ENCODE measurements around the gene TSC1.

Gene TSC1

DNA sequence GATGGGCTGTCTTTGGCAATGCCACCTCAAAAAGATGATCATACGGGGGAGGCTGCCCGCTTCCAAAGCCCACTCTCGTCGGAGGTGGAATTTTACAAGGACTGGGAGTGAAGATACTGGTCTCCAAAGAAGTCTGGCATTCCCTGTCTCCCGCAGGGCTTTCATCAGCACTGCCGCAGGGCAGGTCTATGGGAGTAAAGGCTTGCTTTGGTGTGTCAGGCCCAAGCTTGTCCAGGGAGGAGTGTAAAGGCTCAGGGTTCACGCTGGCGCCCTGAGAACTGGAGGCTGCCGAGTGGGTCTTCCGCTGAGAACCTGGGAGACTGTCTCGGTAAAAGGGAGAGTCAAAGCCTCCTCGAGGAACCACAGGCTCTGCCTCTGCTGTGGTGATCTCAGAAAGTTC lies 38.7 kb downstream of the TSC1 start:
- Histone ChIP-seq H3K36me3 (ENCODE audit: control insufficient read depth, insufficient read depth, low read length) (peaks cover 6% of the 10 kb centered on the region; the same call in 1 of the 2 replicates), H3K27me3 (ENCODE audit: control insufficient read depth, insufficient read depth, low read length) (no peaks in the 10 kb centered on the region), H3K27ac (ENCODE audit: low read length) (no peak overlapping the region), H3K4me1 (ENCODE audit: control insufficient read depth, insufficient read depth, low read length) (peaks cover 5% of the 10 kb centered on the region; the same call in 1 of the 2 replicates), H3K4me3 (ENCODE audit: low read length) (no peak overlapping the region), H3K9me3 (ENCODE audit: control insufficient read depth, insufficient read depth, low read length) (no peaks in the 10 kb centered on the region)
- WGBS (ENCODE audit: insufficient coverage, insufficient read length): no CpG with 5 or more reads among the region's 12 CpGs
- no peak for DNase-seq (ENCODE audit: low read depth, low spot score)

DNA sequence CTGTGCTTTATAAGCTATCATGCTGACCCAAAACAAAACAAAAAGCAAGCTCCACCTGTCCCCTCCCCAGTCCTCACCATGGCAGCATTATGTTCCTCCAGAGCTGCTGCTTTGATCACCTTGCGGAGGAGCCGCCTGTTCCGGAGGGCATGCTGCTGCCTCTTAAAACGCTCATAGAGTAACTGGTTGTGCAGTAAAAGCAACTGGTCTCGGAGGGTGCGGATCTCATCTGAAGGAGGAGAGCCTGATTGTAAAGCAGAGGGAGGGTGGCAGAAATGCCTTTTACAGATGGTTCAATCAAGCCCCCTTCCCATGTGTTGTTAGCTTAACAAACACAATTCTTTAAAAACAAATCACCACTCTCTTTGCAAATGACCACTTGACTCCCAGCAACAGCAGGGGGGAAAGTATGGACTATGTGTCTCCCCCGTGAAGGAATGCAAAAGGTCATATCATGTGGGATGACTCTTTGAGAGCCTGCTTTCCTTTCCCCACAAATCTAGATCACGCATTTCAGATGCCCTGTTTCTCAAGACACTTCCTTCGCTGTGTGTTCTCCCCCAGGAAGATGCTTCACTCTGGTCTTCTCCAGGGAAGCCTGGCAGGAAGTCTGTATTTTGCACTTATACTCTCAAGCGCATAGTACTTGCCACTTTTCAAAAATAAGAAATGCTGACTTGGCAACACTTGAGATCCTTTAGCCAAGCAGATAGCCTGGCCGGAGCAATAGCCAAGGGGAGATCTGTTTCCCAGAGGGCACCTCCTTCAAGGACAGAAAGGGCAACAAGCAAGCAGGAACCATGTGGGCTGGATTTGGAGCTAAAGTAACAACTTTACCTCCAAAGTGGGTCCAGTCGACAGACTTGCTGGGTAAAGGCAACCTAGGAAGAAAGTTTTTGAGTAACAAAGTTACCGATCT lies 40.6 kb downstream of the TSC1 start:
- peaks cover 3% of the 10 kb centered on the region; the same call in 1 of the 2 replicates for H3K36me3 ChIP-seq (ENCODE audit: control insufficient read depth, insufficient read depth, low read length)

DNA sequence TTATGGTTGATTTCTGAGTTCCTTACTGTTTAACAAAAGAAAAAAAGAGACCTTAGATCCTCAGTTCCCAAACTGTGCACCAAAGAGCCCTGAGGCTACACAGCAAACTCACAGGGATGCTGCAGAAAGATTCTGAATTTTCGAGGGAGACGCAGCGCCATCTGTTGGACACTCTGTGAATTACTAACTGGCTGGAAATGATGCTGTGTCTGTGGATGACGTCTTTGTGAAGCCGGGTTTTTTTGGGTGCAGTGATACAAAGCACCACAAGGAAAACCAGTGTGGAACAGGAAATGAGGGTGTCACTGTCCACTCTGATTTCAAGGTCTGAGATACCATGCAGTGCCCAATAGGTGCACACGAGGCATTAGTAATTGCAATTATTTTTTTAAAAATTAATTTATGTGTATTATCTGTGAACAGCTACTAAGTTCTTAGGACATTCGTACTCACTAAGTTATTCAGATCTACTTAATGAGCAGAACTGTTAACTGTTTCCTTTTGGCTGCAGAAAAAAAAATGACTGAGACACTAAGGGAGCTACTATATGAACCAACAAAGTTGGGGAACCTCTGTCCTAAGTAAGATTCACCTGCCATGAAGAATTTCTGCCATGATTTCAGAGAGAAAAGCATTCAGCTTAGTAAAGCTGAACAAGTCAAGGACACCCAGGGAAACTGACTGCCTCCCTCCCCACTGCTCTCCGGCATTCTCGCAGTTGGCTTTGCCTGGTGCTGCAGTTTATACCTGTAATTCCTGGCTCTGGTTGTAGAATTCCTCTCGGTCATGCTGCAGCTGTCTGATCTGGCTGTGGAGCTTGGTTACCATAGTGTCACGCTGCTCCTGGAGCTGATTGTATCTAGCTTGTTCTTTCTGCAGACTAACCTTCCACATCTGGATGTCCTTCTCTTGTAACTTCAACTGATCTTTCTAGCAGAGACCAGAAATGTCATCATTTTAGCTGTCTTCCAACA lies 42.3 kb downstream of the TSC1 start:
- Histone ChIP-seq H3K36me3 (ENCODE audit: control insufficient read depth, insufficient read depth, low read length) (peaks cover 3% of the 10 kb centered on the region; the same call in 1 of the 2 replicates), H3K4me1 (ENCODE audit: control insufficient read depth, insufficient read depth, low read length) (peaks cover 5% of the 10 kb centered on the region; the same call in 1 of the 2 replicates), H3K27me3 (ENCODE audit: control insufficient read depth, insufficient read depth, low read length) (no peaks in the 10 kb centered on the region), H3K9me3 (ENCODE audit: control insufficient read depth, insufficient read depth, low read length) (no peaks in the 10 kb centered on the region), H3K4me3 (ENCODE audit: low read length) (no peak overlapping the region), H3K27ac (ENCODE audit: low read length) (no peak overlapping the region)
- no CpG with 5 or more reads among the region's 11 CpGs for WGBS (ENCODE audit: insufficient coverage, insufficient read length)
- peak; percentile 78 for DNase-seq (ENCODE audit: low read depth, low spot score)

More for the DNA sequence above, 40.6 kb downstream of the TSC1 start:
- no peaks in the 10 kb centered on the region for H3K9me3 ChIP-seq (ENCODE audit: control insufficient read depth, insufficient read depth, low read length)
- no peak overlapping the region for H3K4me3 ChIP-seq (ENCODE audit: low read length)
- H3K27ac ChIP-seq (ENCODE audit: low read length): no peak overlapping the region
- WGBS (ENCODE audit: insufficient coverage, insufficient read length): no CpG with 5 or more reads among the region's 13 CpGs
- H3K27me3 ChIP-seq (ENCODE audit: control insufficient read depth, insufficient read depth, low read length): no peaks in the 10 kb centered on the region
- DNase-seq (ENCODE audit: low read depth, low spot score): no peak
- peaks cover 5% of the 10 kb centered on the region; the same call in 1 of the 2 replicates for H3K4me1 ChIP-seq (ENCODE audit: control insufficient read depth, insufficient read depth, low read length)

DNA sequence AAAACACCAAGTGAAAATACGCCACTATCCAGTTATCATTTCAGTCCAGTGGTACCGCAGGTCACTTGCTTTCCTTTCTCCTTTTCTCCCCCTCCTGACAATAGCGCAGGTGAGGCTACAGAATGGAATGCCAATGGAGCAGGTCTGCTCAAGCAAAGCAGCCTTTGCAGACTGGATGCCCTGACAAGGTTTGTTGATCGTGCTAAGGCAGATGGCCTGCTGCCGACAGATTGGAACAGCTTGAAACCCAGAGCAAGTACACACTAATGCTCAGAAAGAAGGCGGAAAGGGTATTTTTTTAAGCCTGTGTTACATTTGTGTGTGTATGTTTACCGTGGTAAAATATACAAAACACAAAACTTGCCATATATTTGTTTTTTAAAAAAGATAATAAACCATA lies 46.4 kb downstream of the TSC1 start:
- no CpG with 5 or more reads among the region's 7 CpGs for WGBS (ENCODE audit: insufficient coverage, insufficient read length)
- DNase-seq (ENCODE audit: low read depth, low spot score): no peak
- Histone ChIP-seq H3K36me3 (ENCODE audit: control insufficient read depth, insufficient read depth, low read length) (peaks cover 10% of the 10 kb centered on the region; the same call in 1 of the 2 replicates), H3K27ac (ENCODE audit: low read length) (no peak overlapping the region), H3K4me1 (ENCODE audit: control insufficient read depth, insufficient read depth, low read length) (no peaks in the 10 kb centered on the region), H3K4me3 (ENCODE audit: low read length) (no peak overlapping the region), H3K27me3 (ENCODE audit: control insufficient read depth, insufficient read depth, low read length) (no peaks in the 10 kb centered on the region), H3K9me3 (ENCODE audit: control insufficient read depth, insufficient read depth, low read length) (no peaks in the 10 kb centered on the region)

DNA sequence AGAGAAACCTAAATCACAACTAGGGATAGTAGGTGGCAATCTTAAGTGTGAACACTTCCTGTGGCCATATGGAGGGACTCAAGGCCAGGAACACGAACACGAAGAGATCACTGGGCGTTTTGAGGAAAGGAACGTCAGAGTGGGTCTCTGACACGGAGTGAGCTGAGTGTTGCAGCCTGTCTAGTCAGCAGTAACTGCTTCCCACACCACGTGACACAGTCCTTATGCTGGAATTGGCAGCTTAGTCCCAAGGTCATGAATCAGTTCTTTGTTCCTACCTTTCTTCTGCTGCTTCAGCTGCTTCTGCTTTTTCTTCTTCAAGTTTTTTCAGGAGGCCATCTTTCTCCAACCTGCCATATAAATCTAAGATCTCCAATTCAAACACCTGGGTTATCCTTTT lies 47.5 kb downstream of the TSC1 start:
- peaks cover 7% of the 10 kb centered on the region; the same call in 1 of the 2 replicates for H3K36me3 ChIP-seq (ENCODE audit: control insufficient read depth, insufficient read depth, low read length)
- WGBS (ENCODE audit: insufficient coverage, insufficient read length): no CpG with 5 or more reads among the region's 6 CpGs
- H3K4me3 ChIP-seq (ENCODE audit: low read length): no peak overlapping the region
- no peak for DNase-seq (ENCODE audit: low read depth, low spot score)
- no peaks in the 10 kb centered on the region for H3K27me3 ChIP-seq (ENCODE audit: control insufficient read depth, insufficient read depth, low read length)
- no peaks in the 10 kb centered on the region; the same call in 1 of the 2 replicates for H3K4me1 ChIP-seq (ENCODE audit: control insufficient read depth, insufficient read depth, low read length)
- H3K9me3 ChIP-seq (ENCODE audit: control insufficient read depth, insufficient read depth, low read length): no peaks in the 10 kb centered on the region
- no peak overlapping the region for H3K27ac ChIP-seq (ENCODE audit: low read length)

DNA sequence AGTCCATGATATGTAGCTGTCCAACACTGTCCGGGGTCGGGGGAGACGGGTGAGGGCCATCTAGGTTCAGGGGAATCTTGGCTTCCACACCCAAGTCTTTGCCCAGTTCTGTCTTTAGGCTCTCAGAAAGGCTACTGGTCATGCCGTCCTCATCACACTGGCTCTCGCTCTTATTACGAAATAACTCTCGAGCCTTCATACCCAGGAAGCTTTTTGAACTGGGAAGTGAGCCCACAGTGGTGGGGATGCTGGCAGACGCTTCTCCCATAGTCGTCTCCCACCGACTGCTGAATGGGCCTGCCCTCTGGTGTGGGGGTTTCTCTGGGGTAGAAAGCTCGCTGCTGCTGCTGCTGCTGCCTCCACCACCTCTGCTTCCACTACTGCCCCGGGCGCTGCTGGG lies 48.2 kb downstream of the TSC1 start:
- Histone ChIP-seq H3K9me3 (ENCODE audit: control insufficient read depth, insufficient read depth, low read length) (no peaks in the 10 kb centered on the region), H3K27ac (ENCODE audit: low read length) (no peak overlapping the region), H3K36me3 (ENCODE audit: control insufficient read depth, insufficient read depth, low read length) (peaks cover 7% of the 10 kb centered on the region; the same call in 1 of the 2 replicates), H3K4me3 (ENCODE audit: low read length) (no peak overlapping the region), H3K4me1 (ENCODE audit: control insufficient read depth, insufficient read depth, low read length) (no peaks in the 10 kb centered on the region; the same call in 1 of the 2 replicates), H3K27me3 (ENCODE audit: control insufficient read depth, insufficient read depth, low read length) (no peaks in the 10 kb centered on the region)
- WGBS (ENCODE audit: insufficient coverage, insufficient read length): no CpG with 5 or more reads among the region's 13 CpGs
- DNase-seq (ENCODE audit: low read depth, low spot score): no peak

DNA sequence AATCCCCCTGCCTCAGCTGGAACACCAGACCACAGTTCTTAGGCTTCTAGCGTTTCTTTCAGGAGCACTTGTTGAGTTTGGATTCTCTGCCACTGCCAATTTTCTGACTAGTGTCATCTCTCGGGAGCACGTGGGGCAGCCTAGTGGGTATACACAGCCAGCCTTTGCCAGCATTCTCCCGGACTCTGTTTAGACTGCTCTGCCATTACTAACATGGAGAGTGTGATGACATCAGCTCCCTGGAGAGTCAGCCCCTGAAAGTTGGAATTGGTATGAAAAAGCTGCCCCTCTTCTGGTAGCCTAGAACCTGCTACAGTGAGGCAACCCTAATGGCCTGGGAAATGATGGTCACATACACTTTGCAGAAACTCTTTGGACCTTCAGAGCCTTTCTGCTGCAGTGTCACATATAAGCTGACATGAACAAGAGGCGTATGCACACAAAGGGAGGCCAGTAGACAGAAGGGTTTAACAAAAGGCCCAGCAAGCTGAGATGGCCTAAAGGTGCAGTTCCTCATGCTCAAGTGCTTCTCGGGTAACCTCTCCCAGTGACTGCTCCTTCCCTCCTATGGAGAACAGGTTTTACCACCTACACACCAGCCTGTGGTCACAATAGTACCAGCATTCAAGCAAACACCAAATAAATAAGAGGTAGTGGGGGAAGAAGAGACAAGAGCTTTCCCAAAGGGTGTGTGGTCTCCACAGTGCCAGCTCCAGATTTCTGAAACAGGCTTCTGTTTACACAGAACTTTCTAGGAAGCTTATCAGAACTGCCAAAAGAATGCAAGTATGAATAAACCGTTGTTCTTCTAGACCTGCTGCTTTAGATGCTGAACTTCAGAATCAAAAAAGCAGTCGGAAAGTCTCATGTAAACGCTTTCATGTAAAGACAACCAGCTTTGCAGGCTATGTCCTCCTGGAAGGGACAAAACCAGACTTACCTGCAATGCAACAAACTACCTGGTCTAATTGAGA lies 49.3 kb downstream of the TSC1 start:
- no peak for DNase-seq (ENCODE audit: low read depth, low spot score)
- Histone ChIP-seq H3K27me3 (ENCODE audit: control insufficient read depth, insufficient read depth, low read length) (no peaks in the 10 kb centered on the region), H3K36me3 (ENCODE audit: control insufficient read depth, insufficient read depth, low read length) (peaks cover 7% of the 10 kb centered on the region; the same call in 1 of the 2 replicates), H3K9me3 (ENCODE audit: control insufficient read depth, insufficient read depth, low read length) (no peaks in the 10 kb centered on the region), H3K4me1 (ENCODE audit: control insufficient read depth, insufficient read depth, low read length) (no peaks in the 10 kb centered on the region; the same call in 1 of the 2 replicates), H3K27ac (ENCODE audit: low read length) (no peak overlapping the region), H3K4me3 (ENCODE audit: low read length) (no peak overlapping the region)
- no CpG with 5 or more reads among the region's 9 CpGs for WGBS (ENCODE audit: insufficient coverage, insufficient read length)

DNA sequence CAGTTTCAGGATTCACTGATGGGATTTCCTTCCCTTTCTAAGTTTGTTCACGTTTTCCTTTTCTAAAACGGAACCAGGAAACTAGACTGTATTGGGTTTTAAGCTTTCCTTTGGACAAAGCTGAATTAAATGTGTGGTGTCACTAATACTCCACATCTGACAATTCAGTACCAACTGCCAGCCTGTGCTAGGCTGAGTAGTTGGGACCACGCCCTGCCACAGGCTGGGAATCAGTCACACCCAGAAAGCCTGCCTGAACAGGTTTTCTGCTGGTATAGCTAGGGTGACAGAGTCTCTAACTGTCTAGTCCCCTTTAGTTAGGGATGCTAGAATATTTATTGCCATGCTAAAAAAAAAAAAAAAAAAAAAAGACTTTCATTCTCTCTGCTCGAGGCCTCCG lies 50.1 kb downstream of the TSC1 start:
- no peak for DNase-seq (ENCODE audit: low read depth, low spot score)
- no CpG with 5 or more reads among the region's 5 CpGs for WGBS (ENCODE audit: insufficient coverage, insufficient read length)
- Histone ChIP-seq H3K36me3 (ENCODE audit: control insufficient read depth, insufficient read depth, low read length) (peaks cover 7% of the 10 kb centered on the region; the same call in 1 of the 2 replicates), H3K27ac (ENCODE audit: low read length) (no peak overlapping the region), H3K4me1 (ENCODE audit: control insufficient read depth, insufficient read depth, low read length) (no peaks in the 10 kb centered on the region; the same call in 1 of the 2 replicates), H3K27me3 (ENCODE audit: control insufficient read depth, insufficient read depth, low read length) (no peaks in the 10 kb centered on the region), H3K4me3 (ENCODE audit: low read length) (no peak overlapping the region), H3K9me3 (ENCODE audit: control insufficient read depth, insufficient read depth, low read length) (no peaks in the 10 kb centered on the region)

DNA sequence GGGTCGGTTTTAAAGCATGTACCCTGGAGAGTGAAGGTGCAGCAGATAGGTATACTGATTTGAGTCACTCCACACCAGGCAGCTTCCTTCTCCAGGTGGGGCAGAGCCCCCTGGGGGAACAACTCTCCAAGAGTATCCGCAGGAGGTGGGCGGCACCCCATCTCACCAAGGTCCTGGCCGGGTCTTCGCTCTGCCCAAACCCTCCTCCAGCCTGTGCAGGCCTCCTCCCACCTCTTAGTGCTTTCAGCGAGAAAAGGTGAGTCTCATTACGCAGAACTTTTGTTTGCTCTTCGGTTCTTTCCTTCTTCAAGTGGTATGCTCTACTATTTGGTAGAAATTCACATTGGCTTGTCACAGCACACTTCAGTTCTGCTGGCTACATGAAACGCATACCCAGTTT lies 52.0 kb downstream of the TSC1 start:
- no peak for DNase-seq (ENCODE audit: low read depth, low spot score)
- H3K4me1 ChIP-seq (ENCODE audit: control insufficient read depth, insufficient read depth, low read length): no peaks in the 10 kb centered on the region; the same call in 1 of the 2 replicates
- no peaks in the 10 kb centered on the region for H3K9me3 ChIP-seq (ENCODE audit: control insufficient read depth, insufficient read depth, low read length)
- no CpG with 5 or more reads among the region's 9 CpGs for WGBS (ENCODE audit: insufficient coverage, insufficient read length)
- peaks cover 7% of the 10 kb centered on the region; the same call in 1 of the 2 replicates for H3K36me3 ChIP-seq (ENCODE audit: control insufficient read depth, insufficient read depth, low read length)
- no peak overlapping the region for H3K27ac ChIP-seq (ENCODE audit: low read length)
- H3K27me3 ChIP-seq (ENCODE audit: control insufficient read depth, insufficient read depth, low read length): no peaks in the 10 kb centered on the region
- H3K4me3 ChIP-seq (ENCODE audit: low read length): no peak overlapping the region

All from iPS DF 6.9 (cell line).